ENCODE results near the gene RD3L.

Gene RD3L

DNA sequence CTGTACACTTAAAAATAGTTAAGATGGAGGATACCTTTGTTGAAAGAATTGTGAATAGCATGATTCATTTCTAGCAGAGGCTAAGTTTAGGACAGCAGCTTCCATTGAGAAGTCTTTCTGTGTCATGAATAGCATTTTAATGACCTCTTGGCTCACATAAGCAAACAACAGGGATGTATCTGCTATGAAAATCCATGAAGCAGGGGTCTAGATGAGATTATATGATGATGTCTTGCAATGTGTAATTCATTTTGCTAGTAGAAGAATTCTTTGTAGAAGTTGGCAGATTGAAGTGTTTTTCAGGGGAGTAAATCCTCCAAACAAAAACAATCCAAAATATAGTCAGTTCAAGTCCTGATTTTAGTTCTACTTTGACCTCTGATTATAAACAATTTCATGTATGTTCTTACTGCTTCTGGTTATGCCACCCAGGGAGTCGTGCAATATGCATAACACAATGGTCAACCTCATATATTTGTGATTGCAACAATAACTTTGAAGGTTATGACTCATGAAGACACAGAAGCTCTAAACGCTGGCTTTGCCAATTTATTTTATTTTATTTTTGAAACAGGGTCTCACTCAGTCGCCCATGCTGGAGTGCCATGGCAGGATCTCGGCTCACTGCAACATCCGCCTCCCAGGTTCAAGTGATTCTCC lies 6.9 kb upstream of the RD3L start:
- TF ChIP-seq, protein P1, sequence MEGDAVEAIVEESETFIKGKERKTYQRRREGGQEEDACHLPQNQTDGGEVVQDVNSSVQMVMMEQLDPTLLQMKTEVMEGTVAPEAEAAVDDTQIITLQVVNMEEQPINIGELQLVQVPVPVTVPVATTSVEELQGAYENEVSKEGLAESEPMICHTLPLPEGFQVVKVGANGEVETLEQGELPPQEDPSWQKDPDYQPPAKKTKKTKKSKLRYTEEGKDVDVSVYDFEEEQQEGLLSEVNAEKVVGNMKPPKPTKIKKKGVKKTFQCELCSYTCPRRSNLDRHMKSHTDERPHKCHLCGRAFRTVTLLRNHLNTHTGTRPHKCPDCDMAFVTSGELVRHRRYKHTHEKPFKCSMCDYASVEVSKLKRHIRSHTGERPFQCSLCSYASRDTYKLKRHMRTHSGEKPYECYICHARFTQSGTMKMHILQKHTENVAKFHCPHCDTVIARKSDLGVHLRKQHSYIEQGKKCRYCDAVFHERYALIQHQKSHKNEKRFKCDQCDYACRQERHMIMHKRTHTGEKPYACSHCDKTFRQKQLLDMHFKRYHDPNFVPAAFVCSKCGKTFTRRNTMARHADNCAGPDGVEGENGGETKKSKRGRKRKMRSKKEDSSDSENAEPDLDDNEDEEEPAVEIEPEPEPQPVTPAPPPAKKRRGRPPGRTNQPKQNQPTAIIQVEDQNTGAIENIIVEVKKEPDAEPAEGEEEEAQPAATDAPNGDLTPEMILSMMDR (IDR thresholded peaks at IDR 0.05; ENCODE audit: low read depth, low read length, missing control alignments): no peak
- H3K27ac ChIP-seq: no peak overlapping the region
- no peaks in the 10 kb centered on the region for H3K36me3 ChIP-seq (replicated peaks)
- DNase-seq: no peak
- H3K27me3 ChIP-seq (replicated peaks): no peaks in the 10 kb centered on the region
- no peak overlapping the region for H3K4me3 ChIP-seq (ENCODE audit: low read depth, low read length)
- in situ Hi-C loops (cut with HindIII; ENCODE audit: low pct_ligation_motif_present, low sequenced_read_pairs): no loop called here

DNA sequence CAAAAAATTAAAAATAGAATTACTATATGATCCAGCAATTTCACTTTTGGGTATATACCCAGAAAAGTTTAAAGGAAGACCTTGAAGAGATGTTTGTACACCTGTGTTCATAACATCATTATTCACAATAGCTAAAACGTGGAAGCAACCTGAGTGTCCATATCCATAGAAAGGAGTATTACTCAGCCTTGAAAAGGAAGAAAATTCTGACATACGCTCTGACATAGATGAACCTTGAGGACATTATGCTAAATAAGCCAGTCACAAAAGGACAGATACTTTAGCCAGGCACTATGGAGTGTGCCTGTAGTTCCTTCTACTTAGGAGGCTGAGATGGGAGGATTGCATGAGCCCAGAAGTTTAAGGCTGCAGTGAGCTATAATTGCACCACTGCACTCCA lies 6.1 kb upstream of the RD3L start:
- in situ Hi-C loops (cut with HindIII; ENCODE audit: low pct_ligation_motif_present, low sequenced_read_pairs): no loop called here
- H3K27ac ChIP-seq: no peak overlapping the region
- TF ChIP-seq, protein P1 (IDR thresholded peaks at IDR 0.05; ENCODE audit: low read depth, low read length, missing control alignments): no peak
- DNase-seq: no peak
- no peaks in the 10 kb centered on the region for H3K36me3 ChIP-seq (replicated peaks)
- no peaks in the 10 kb centered on the region for H3K27me3 ChIP-seq (replicated peaks)
- H3K4me3 ChIP-seq (ENCODE audit: low read depth, low read length): no peak overlapping the region

GRCh38 chr14:103946975-103947374 lies 4.6 kb upstream of the RD3L start:
- in situ Hi-C loops (cut with HindIII; ENCODE audit: low pct_ligation_motif_present, low sequenced_read_pairs): no loop called here
- H3K36me3 ChIP-seq (replicated peaks): no peaks in the 10 kb centered on the region
- H3K27me3 ChIP-seq (replicated peaks): peaks cover 3% of the 10 kb centered on the region
- TF ChIP-seq, protein P1 (IDR thresholded peaks at IDR 0.05; ENCODE audit: low read depth, low read length, missing control alignments): no peak
- no peak for DNase-seq
- H3K27ac ChIP-seq: no peak overlapping the region
- no peak overlapping the region for H3K4me3 ChIP-seq (ENCODE audit: low read depth, low read length)

DNA sequence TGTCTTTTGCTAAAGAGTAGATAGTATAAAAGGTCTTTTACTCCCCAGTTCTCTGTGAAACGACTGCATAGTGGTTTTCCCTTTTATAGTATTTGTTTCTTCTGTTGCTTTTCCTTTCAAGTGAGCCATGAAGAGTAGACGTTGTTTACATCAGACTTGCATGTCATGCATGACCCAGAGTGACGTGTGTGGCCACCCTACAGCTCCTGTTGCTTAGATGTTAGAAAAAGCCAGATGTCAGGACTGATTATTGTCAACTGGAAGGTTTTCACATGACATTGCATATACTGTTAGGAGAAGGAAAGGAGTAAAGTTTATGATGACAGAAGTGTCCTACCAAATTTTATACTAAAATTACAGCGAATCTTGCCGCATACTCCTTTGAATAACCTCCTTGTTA lies 1.3 kb upstream of the RD3L start:
- TF ChIP-seq, protein P1 (IDR thresholded peaks at IDR 0.05; ENCODE audit: low read depth, low read length, missing control alignments): no peak
- no peak overlapping the region for H3K4me3 ChIP-seq (ENCODE audit: low read depth, low read length)
- peaks cover 14% of the 10 kb centered on the region for H3K27me3 ChIP-seq (replicated peaks)
- no peak overlapping the region for H3K27ac ChIP-seq
- no peak for DNase-seq
- in situ Hi-C loops (cut with HindIII; ENCODE audit: low pct_ligation_motif_present, low sequenced_read_pairs): no loop called here
- no peaks in the 10 kb centered on the region for H3K36me3 ChIP-seq (replicated peaks)

DNA sequence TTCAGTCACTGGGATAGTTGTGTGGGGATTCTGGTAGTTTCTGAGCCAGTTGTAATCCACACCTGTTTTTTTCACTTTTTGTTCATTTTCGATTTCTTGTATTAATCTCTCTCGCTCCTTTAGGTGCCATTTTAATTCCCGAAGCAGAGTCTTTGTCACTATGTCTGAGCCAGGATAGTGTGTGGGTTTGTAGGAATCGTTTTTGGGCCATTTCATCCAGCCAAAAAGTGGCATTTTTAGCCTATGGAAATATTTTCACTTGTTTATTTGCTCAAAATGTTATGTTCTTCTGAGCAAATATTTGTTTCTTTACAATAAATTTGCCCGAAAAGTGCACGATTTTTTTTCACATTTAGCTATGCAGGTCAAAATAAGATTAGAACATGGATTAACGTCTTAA lies 867 bp downstream of the RD3L start:
- no peak overlapping the region for H3K4me3 ChIP-seq (ENCODE audit: low read depth, low read length)
- H3K27me3 ChIP-seq (replicated peaks): peaks cover 14% of the 10 kb centered on the region
- H3K36me3 ChIP-seq (replicated peaks): no peaks in the 10 kb centered on the region
- no peak overlapping the region for H3K27ac ChIP-seq
- TF ChIP-seq, protein P1 (IDR thresholded peaks at IDR 0.05; ENCODE audit: low read depth, low read length, missing control alignments): no peak
- no peak for DNase-seq
- in situ Hi-C loops (cut with HindIII; ENCODE audit: low pct_ligation_motif_present, low sequenced_read_pairs): no loop called here

DNA sequence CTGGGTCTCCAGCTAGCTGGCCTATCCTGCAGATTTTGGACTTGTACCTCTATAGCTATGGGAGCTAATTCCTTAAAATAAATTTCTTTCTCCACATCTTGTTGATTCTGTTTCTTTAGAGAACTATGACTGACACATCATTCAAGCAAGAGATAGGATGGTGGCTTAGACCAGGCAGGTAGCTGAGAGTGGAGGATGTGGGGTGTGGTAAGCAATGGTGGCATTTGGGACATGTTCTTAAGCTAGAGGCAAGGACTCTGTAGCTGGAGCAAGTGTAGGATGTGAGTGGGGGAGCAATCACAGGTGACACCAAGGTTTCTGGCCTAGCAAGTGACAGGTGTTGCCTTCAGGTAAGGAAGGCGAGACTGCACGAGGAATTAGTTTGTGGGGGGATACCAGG lies 7.2 kb downstream of the RD3L start:
- no peak overlapping the region for H3K4me3 ChIP-seq (ENCODE audit: low read depth, low read length)
- TF ChIP-seq, protein P1 (IDR thresholded peaks at IDR 0.05; ENCODE audit: low read depth, low read length, missing control alignments): no peak
- H3K36me3 ChIP-seq (replicated peaks): no peaks in the 10 kb centered on the region
- in situ Hi-C loops (cut with HindIII; ENCODE audit: low pct_ligation_motif_present, low sequenced_read_pairs): no loop called here
- DNase-seq: no peak
- no peaks in the 10 kb centered on the region for H3K27me3 ChIP-seq (replicated peaks)
- no peak overlapping the region for H3K27ac ChIP-seq
